Astrocyte (in vitro differentiated cells and primary cell): Measurements from ENCODE around the gene FBXL19. TPM values are rescaled to one million over a fixed set of nuclear protein-coding genes. Genes with fewer than 3 reads are reported as not detected.

Experiments used
- DNase-seq: peaks from one replicate; pipeline ENCODE4 v3.0.0-alpha.2; 2010; ENCODE audit warnings: low read depth
- FAIRE-seq: peaks from 2 replicates; lab custom pipeline; 2011; peaks lifted over from hg19 to GRCh38; lab: Jason Lieb, UNC
- H2AFZ ChIP-seq: 2 replicates; pipeline ENCODE4 v1.6.0; 2012; ENCODE audit warnings: low read depth, low read length, inconsistent platforms
- H3K27ac ChIP-seq: 2 replicates; pipeline ENCODE4 v1.5.1; 2011; ENCODE audit warnings: low read depth, low read length, inconsistent platforms
- H3K27me3 ChIP-seq: 2 replicates; pipeline ENCODE4 v1.6.0; 2011; ENCODE audit warnings: low read length, inconsistent platforms; ENCODE audit not compliant: insufficient read depth
- H3K36me3 ChIP-seq: 2 replicates; pipeline ENCODE4 v1.5.1; 2011; ENCODE audit warnings: low read length, inconsistent platforms; ENCODE audit not compliant: insufficient read depth
- H3K4me1 ChIP-seq: 2 replicates; pipeline ENCODE4 v1.5.1; 2011; ENCODE audit warnings: low read length, inconsistent platforms; ENCODE audit not compliant: insufficient read depth
- H3K4me2 ChIP-seq: 2 replicates; pipeline ENCODE4 v1.6.0; 2012; ENCODE audit warnings: low read length, inconsistent platforms
- H3K4me3 ChIP-seq: 2 replicates; pipeline ENCODE4 v1.5.1; 2011; ENCODE audit warnings: low read depth, mild to moderate bottlenecking, low read length, inconsistent platforms; ENCODE audit not compliant: insufficient read depth
- H3K79me2 ChIP-seq: 2 replicates; pipeline ENCODE4 v1.6.0; 2012; ENCODE audit warnings: mild to moderate bottlenecking, low read length, inconsistent platforms; ENCODE audit not compliant: insufficient read depth
- H3K9ac ChIP-seq: 2 replicates; pipeline ENCODE4 v1.6.0; 2012; ENCODE audit warnings: mild to moderate bottlenecking, low read length, inconsistent platforms
- H3K9me3 ChIP-seq: 2 replicates; pipeline ENCODE4 v1.5.1; 2012; ENCODE audit warnings: low read depth, mild to moderate bottlenecking, low read length, inconsistent platforms; ENCODE audit not compliant: insufficient read depth
- H4K20me1 ChIP-seq: 2 replicates; pipeline ENCODE4 v1.6.0; 2012; ENCODE audit warnings: low read length, inconsistent platforms; ENCODE audit not compliant: insufficient read depth
- H3K27ac Mint-ChIP-seq: one replicate; pipeline ENCODE4 v1.8.0; 2021; ENCODE audit warnings: mild to moderate bottlenecking, mixed read lengths; ENCODE audit not compliant: unreplicated experiment
- H3K27me3 Mint-ChIP-seq: one replicate; pipeline ENCODE4 v1.8.0; 2021; ENCODE audit warnings: low read depth, mixed read lengths; ENCODE audit not compliant: unreplicated experiment
- H3K36me3 Mint-ChIP-seq: one replicate; pipeline ENCODE4 v1.8.0; 2021; ENCODE audit warnings: low read depth, mixed read lengths; ENCODE audit not compliant: unreplicated experiment
- H3K4me1 Mint-ChIP-seq: one replicate; pipeline ENCODE4 v1.8.0; 2021; ENCODE audit warnings: low read depth, mixed read lengths; ENCODE audit not compliant: unreplicated experiment
- H3K4me3 Mint-ChIP-seq: one replicate; pipeline ENCODE4 v1.8.0; 2021; ENCODE audit warnings: mild to moderate bottlenecking, moderate library complexity, mixed read lengths; ENCODE audit not compliant: unreplicated experiment
- H3K9me3 Mint-ChIP-seq: one replicate; pipeline ENCODE4 v1.8.0; 2021; ENCODE audit warnings: mild to moderate bottlenecking, mixed read lengths; ENCODE audit not compliant: unreplicated experiment
- EZH2 ChIP-seq: IDR thresholded peaks from 2 replicates; pipeline ENCODE4 v1.6.1; 2012; ENCODE audit warnings: mild to moderate bottlenecking, low read length, inconsistent platforms; ENCODE audit not compliant: insufficient read depth
- total RNA-seq: library from RNA; stranded (reverse); gene quantifications from 2 replicates; pipeline ENCODE4 v1.2.1, GENCODE V29; 2021
- TF ChIP-seq, protein P1 (sequence below): IDR thresholded peaks from 2 replicates; pipeline ENCODE4 v1.5.1; 2011; ENCODE audit warnings: low read depth, mild to moderate bottlenecking, inconsistent platforms, low read length, moderate library complexity; ENCODE audit not compliant: insufficient read depth

Gene FBXL19
- total RNA-seq, 1 donor from 2014 or later, result 42.5 TPM

DNA sequence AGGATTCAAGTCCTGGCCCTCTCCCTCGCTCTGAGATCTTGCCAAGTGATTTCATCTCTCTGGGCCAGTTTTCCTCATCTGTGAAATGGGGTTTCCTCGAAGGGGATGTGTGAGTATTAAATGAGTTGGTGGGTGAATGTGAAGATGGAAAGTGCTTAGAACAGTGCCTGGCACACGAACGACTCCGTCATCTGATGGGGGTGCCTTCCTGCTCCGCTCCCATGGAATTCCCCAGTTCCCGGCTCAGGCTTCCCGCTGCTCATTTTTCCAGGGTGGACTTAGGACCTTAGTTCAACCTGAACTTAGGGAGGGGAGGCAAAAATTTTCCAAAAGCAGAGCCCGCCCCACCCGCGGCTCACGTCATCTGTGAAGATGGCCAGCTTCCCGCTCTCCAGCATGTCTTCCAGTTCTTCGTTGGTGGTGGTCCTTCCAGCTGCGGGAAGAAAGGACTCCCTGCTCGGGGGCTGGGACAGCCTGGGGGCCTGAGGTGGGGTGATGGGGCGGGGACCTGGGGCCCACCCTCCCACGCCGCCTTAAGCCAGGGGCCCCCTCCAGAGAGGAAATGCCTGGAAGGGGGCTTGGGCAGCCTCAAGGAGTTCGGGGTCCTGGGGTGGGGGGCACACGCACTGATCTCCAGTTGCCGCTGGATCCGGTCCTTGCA, 73.1 kb downstream of the FBXL19 start:
- no peaks in the 10 kb centered on the region for H3K79me2 ChIP-seq
- no peak for TF ChIP-seq EZH2
- TF ChIP-seq, protein P1, sequence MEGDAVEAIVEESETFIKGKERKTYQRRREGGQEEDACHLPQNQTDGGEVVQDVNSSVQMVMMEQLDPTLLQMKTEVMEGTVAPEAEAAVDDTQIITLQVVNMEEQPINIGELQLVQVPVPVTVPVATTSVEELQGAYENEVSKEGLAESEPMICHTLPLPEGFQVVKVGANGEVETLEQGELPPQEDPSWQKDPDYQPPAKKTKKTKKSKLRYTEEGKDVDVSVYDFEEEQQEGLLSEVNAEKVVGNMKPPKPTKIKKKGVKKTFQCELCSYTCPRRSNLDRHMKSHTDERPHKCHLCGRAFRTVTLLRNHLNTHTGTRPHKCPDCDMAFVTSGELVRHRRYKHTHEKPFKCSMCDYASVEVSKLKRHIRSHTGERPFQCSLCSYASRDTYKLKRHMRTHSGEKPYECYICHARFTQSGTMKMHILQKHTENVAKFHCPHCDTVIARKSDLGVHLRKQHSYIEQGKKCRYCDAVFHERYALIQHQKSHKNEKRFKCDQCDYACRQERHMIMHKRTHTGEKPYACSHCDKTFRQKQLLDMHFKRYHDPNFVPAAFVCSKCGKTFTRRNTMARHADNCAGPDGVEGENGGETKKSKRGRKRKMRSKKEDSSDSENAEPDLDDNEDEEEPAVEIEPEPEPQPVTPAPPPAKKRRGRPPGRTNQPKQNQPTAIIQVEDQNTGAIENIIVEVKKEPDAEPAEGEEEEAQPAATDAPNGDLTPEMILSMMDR, result no peak
- no peaks in the 10 kb centered on the region for H4K20me1 ChIP-seq
- no peaks in the 10 kb centered on the region for H3K27me3 ChIP-seq
- peak overlapping the region; percentile 98 for H3K27ac ChIP-seq
- H3K9me3 Mint-ChIP-seq, result no peaks in the 10 kb centered on the region
- peaks cover 29% of the 10 kb centered on the region for H3K4me1 Mint-ChIP-seq
- peak overlapping the region; percentile 82 for H3K9ac ChIP-seq
- no peak for FAIRE-seq
- no peak for DNase-seq
- peak overlapping the region; percentile 98 for H3K4me2 ChIP-seq
- H2AFZ ChIP-seq, result peak overlapping the region; percentile 96
- H3K9me3 ChIP-seq, result no peaks in the 10 kb centered on the region
- H3K27ac Mint-ChIP-seq, result peak overlapping the region; percentile 80
- H3K4me1 ChIP-seq, result peaks cover 33% of the 10 kb centered on the region
- H3K4me3 Mint-ChIP-seq, result peak overlapping the region; percentile 78
- H3K36me3 Mint-ChIP-seq, result peaks cover 10% of the 10 kb centered on the region
- H3K36me3 ChIP-seq, result no peaks in the 10 kb centered on the region
- no peaks in the 10 kb centered on the region for H3K27me3 Mint-ChIP-seq
- H3K4me3 ChIP-seq, result peak overlapping the region; percentile 57

DNA sequence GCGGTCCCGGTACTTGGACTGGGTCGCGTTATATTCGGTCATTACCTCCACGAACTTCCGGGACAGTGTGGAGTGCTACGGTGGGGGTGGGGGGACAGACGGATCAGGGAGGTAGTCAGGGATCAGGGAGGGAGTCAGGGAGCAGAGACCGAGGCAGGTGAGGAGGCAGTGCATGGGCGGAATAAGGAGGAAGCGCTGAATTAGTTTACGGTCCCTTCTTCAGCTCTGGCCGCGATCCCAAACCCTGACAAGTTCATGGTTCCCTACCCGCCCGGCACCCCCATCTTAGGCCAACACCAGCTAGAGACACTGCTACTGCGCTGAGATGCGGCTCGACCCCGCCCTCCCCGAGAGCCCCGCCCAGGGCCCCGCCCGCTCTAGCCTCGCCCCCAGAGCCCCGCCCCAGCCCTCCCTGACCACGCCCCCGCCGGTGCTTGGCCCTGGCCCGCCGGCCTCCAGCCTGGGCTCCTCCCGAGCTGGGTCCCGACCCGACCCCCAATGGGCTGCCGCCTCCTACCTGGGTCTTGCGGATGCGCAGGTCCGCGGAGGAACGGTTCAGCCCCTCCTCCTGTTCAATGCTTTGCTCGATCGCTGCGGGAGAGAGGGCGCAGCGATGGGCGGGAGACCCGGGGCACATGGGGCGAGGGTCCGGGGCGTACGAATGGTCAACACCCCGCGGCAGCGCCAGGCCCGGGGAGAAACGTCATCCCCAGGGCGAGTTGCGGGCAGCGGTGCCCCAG, 73.8 kb downstream of the FBXL19 start:
- Histone ChIP-seq H3K36me3 (no peaks in the 10 kb centered on the region), H3K4me2 (peak overlapping the region; percentile 98), H3K27me3 (no peaks in the 10 kb centered on the region), H3K79me2 (peaks cover 5% of the 10 kb centered on the region), H3K4me3 (peak overlapping the region; percentile 57), H4K20me1 (peaks cover 2% of the 10 kb centered on the region), H3K9me3 (no peaks in the 10 kb centered on the region), H2AFZ (peak overlapping the region; percentile 96), H3K9ac (peak overlapping the region; percentile 90), H3K4me1 (peaks cover 33% of the 10 kb centered on the region), H3K27ac (peak overlapping the region; percentile 98)
- H3K36me3 Mint-ChIP-seq, result peaks cover 10% of the 10 kb centered on the region
- DNase-seq (peak; percentile 45), FAIRE-seq (no peak)
- H3K9me3 Mint-ChIP-seq, result no peaks in the 10 kb centered on the region
- H3K27ac Mint-ChIP-seq, result peak overlapping the region; percentile 99
- peaks cover 32% of the 10 kb centered on the region for H3K4me1 Mint-ChIP-seq
- no peaks in the 10 kb centered on the region for H3K27me3 Mint-ChIP-seq
- peak overlapping the region; percentile 78 for H3K4me3 Mint-ChIP-seq
- no peak for TF ChIP-seq EZH2

DNA sequence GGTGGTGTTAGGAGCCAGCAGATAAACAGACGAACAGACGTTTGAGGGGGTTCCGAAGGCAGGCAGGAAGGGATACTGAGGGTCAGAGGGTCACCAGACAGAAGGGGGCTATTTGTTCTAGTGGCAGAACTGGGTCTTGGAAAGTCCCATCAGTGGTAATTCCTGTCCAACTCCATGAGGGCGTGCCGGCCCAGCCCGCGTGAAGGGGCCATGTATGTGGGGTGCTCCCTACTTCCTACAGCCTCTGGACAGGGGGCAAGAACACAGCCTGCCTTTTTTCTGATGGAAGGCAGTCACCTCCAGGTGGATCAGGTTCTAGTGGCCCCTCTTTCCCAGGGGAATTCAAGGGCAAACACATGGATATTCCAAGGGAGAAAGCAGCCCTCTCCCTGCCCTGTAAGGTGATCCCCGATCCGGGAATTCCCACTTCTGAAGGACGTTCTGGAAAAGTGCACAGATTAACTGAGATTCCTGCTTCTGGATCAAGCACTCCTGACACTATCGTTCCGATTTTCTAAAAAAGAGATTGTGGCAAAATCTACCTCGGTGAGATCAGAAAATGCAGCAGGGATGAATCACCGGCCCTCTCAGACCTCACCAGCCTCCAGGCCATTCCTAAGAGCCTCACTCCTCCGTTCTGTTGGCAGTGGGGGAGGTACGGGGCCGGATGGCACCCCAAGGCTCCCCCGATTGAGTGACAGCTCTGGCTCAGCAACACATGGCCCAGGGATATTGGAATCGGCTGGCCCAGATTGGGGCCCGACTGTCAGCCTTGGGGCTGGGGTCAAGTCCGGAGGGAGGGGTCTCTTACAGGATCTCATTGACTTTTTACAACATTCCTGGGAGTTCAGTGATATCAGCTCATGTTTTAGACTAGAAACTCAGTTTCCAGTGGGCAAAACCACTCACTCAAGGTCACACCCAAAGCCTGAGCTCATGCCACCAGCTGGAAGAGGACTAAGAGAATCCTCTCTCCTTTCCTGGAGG, 74.6 kb downstream of the FBXL19 start:
- peak overlapping the region; percentile 62 for H3K4me3 Mint-ChIP-seq
- FAIRE-seq, result no peak
- no peaks in the 10 kb centered on the region for H3K9me3 Mint-ChIP-seq

More for the DNA sequence above, 74.6 kb downstream of the FBXL19 start:
- Histone ChIP-seq H3K4me3 (peak overlapping the region; percentile 57), H3K27me3 (no peaks in the 10 kb centered on the region), H3K79me2 (peaks cover 14% of the 10 kb centered on the region), H4K20me1 (peaks cover 6% of the 10 kb centered on the region), H3K9ac (peak overlapping the region; percentile 90), H3K27ac (peak overlapping the region; percentile 98), H3K4me2 (peak overlapping the region; percentile 98), H3K9me3 (no peaks in the 10 kb centered on the region), H3K36me3 (no peaks in the 10 kb centered on the region), H2AFZ (peak overlapping the region; percentile 30), H3K4me1 (peaks cover 38% of the 10 kb centered on the region)
- no peaks in the 10 kb centered on the region for H3K27me3 Mint-ChIP-seq
- H3K36me3 Mint-ChIP-seq, result peaks cover 8% of the 10 kb centered on the region
- peak; percentile 87 for DNase-seq
- H3K4me1 Mint-ChIP-seq, result peaks cover 38% of the 10 kb centered on the region
- TF ChIP-seq, protein P1, result no peak
- TF ChIP-seq EZH2, result no peak
- peak overlapping the region; percentile 99 for H3K27ac Mint-ChIP-seq
